A673 (cell line): Measurements from ENCODE around the gene NR5A1. TPM values are rescaled to one million over a fixed set of nuclear protein-coding genes. Genes with fewer than 3 reads are reported as not detected.

Experiments
- BruUV-seq: library from RNA; stranded (reverse); fragments of 400-500 nt; replicated peaks from 2 replicates; lab custom pipeline; 2021; lab: Mats Ljungman, UMichigan
- CTCF ChIA-PET: fragments of 300-600 bp; sonication (Branson Sonifier 250); formaldehyde crosslinking; loops from one replicate; lab custom pipeline; 2022; ENCODE audit warnings: antibody characterized with exemption; lab: Charles Lee
- POLR2A ChIA-PET: fragments of 300-600 bp; sonication (Branson Sonifier 250); formaldehyde crosslinking; loops from one replicate; lab custom pipeline; 2022; ENCODE audit warnings: antibody characterized with exemption; ENCODE audit not compliant: low non-redundant PET; lab: Charles Lee
- DNase-seq: peaks from one replicate; pipeline ENCODE4 v3.0.0-alpha.2; 2015; ENCODE audit warnings: low spot score
- H3K27ac ChIP-seq: fragments of 200-600 bp; sonication (generic); 2 replicates; pipeline ENCODE4 v1.5.1; 2016; ENCODE audit warnings: mixed run types, low read depth, mild to moderate bottlenecking, mixed read lengths, antibody characterized with exemption, low read length; ENCODE audit not compliant: poor library complexity, severe bottlenecking
- H3K27me3 ChIP-seq: fragments of 200-600 bp; sonication (generic); replicated peaks from 2 replicates; pipeline ENCODE4 v1.6.1; 2017; ENCODE audit warnings: mixed run types, low read depth, mild to moderate bottlenecking, mixed read lengths, antibody characterized with exemption, low read length; ENCODE audit not compliant: insufficient read depth, poor library complexity
- H3K36me3 ChIP-seq: fragments of 200-600 bp; sonication (generic); 2 replicates; pipeline ENCODE4 v1.6.1; 2016; ENCODE audit warnings: mixed run types, mild to moderate bottlenecking, mixed read lengths, antibody characterized with exemption, low read length; ENCODE audit not compliant: insufficient read depth, poor library complexity, severe bottlenecking
- H3K4me1 ChIP-seq: fragments of 200-600 bp; sonication (generic); 2 replicates; pipeline ENCODE4 v1.6.1; 2017; ENCODE audit warnings: mixed run types, mild to moderate bottlenecking, mixed read lengths, antibody characterized with exemption, low read length; ENCODE audit not compliant: insufficient read depth, poor library complexity, severe bottlenecking
- H3K4me3 ChIP-seq: fragments of 200-600 bp; sonication (generic); 2 replicates; pipeline ENCODE4 v1.5.1; 2016; ENCODE audit warnings: low read depth, mixed run types, mild to moderate bottlenecking, mixed read lengths, low read length; ENCODE audit not compliant: poor library complexity, severe bottlenecking
- H3K9me3 ChIP-seq: fragments of 200-600 bp; sonication (generic); 2 replicates; pipeline ENCODE4 v1.6.1; 2016; ENCODE audit warnings: mixed run types, low read depth, mild to moderate bottlenecking, mixed read lengths, antibody characterized with exemption, low read length; ENCODE audit not compliant: poor library complexity, severe bottlenecking
- CTCF ChIP-seq: fragments of 300-800, 200-600 bp; sonication (generic); conservative IDR thresholded peaks from 2 replicates; pipeline ENCODE4 v1.5.1; 2017; ENCODE audit warnings: low read depth, mild to moderate bottlenecking, antibody characterized with exemption, low read length, moderate library complexity, mixed read lengths
- EZH2 ChIP-seq: fragments of 200-600 bp; sonication (generic); IDR thresholded peaks from 2 replicates; pipeline ENCODE4 v1.6.1; 2017; ENCODE audit warnings: borderline replicate concordance, low read depth, mild to moderate bottlenecking, mixed read lengths, antibody characterized with exemption, low read length; ENCODE audit not compliant: poor library complexity, severe bottlenecking
- intact Hi-C: fragments of 100-400 bp; cut with micrococcal nuclease; formaldehyde crosslinking; loops from one replicate; pipeline ENCODE4 v1.10.0; 2022; ENCODE audit not compliant: unreplicated experiment
- total RNA-seq: library from RNA; stranded (reverse); gene quantifications from 2 replicates; pipeline ENCODE4 v1.2.3, GENCODE V29; 2021

The NR5A1 gene
- total RNA-seq, 1 experiment from 2014 or later: not detected

GRCh38 chr9:124537926-124538325 is 30.7 kb upstream of the NR5A1 start:
- H3K9me3 ChIP-seq: no peaks in the 10 kb centered on the region
- BruUV-seq: no TSS peak
- no peak for DNase-seq
- ChIA-PET CTCF (no interaction called here), POLR2A (no interaction called here)
- H3K27me3 ChIP-seq: no peaks in the 10 kb centered on the region
- TF ChIP-seq EZH2 (no peak), CTCF (no peak)
- H3K27ac ChIP-seq: no peak overlapping the region
- no peaks in the 10 kb centered on the region for H3K4me1 ChIP-seq
- H3K4me3 ChIP-seq: no peak overlapping the region
- intact Hi-C loops: no loop called here
- no peaks in the 10 kb centered on the region for H3K36me3 ChIP-seq

GRCh38 chr9:124535846-124536245 is 28.6 kb upstream of the NR5A1 start:
- no peaks in the 10 kb centered on the region for H3K9me3 ChIP-seq
- TF ChIP-seq EZH2 (no peak), CTCF (no peak)
- H3K36me3 ChIP-seq: no peaks in the 10 kb centered on the region
- no peak overlapping the region for H3K27ac ChIP-seq
- H3K27me3 ChIP-seq: no peaks in the 10 kb centered on the region
- no peak overlapping the region for H3K4me3 ChIP-seq
- no peak for DNase-seq
- intact Hi-C loops: loop anchor here (1.0 kb wide), 1 partner anchor 117 kb away; no protein-coding TSS in a partner anchor
- BruUV-seq: no TSS peak
- CTCF ChIA-PET: no interaction called here
- POLR2A ChIA-PET: no interaction called here
- H3K4me1 ChIP-seq: no peaks in the 10 kb centered on the region

GRCh38 chr9:124532897-124533296 is 25.7 kb upstream of the NR5A1 start:
- H3K9me3 ChIP-seq: no peaks in the 10 kb centered on the region
- H3K4me1 ChIP-seq: no peaks in the 10 kb centered on the region
- ChIA-PET POLR2A (no interaction called here), CTCF (no interaction called here)
- intact Hi-C loops: no loop called here
- no peaks in the 10 kb centered on the region for H3K27me3 ChIP-seq
- H3K36me3 ChIP-seq: no peaks in the 10 kb centered on the region
- TF ChIP-seq CTCF (no peak), EZH2 (no peak)
- no peak overlapping the region for H3K27ac ChIP-seq
- BruUV-seq: no TSS peak
- DNase-seq: no peak
- H3K4me3 ChIP-seq: no peak overlapping the region
